Ramos (cell line): ENCODE data around the gene IQGAP2.
"Not testable (repeated sequence)": the region's sequence is repeated elsewhere in the genome, so short reads cannot be mapped to it uniquely, and the experiment has no call there.

ENCODE experiments used
- in situ Hi-C: fragments of 300-500 bp; cut with MboI; formaldehyde crosslinking; loops from one replicate; pipeline ENCODE4 v1.14.3; 2022; ENCODE audit warnings: low sequenced_read_pairs; ENCODE audit not compliant: unreplicated experiment

Gene IQGAP2

GRCh38 chr5:76413746-76414145 is 10.7 kb downstream of the IQGAP2 start:
- in situ Hi-C loops, result no loop called here

- in situ Hi-C loops, result no loop called here
Measured at GRCh38 chr5:76414788-76415187, 11.7 kb downstream of the IQGAP2 start.

GRCh38 chr5:76415855-76416254 is 12.8 kb downstream of the IQGAP2 start:
- in situ Hi-C loops, result no loop called here

GRCh38 chr5:76419597-76420298 is 16.7 kb downstream of the IQGAP2 start:
- in situ Hi-C loops, result no loop called here

- in situ Hi-C loops, result no loop called here
Measured at GRCh38 chr5:76422227-76422626, 19.1 kb downstream of the IQGAP2 start.

GRCh38 chr5:76422742-76423141 is 19.7 kb downstream of the IQGAP2 start:
- in situ Hi-C loops, result no loop called here

GRCh38 chr5:76425146-76425545 is 22.1 kb downstream of the IQGAP2 start:
- in situ Hi-C loops, result no loop called here

GRCh38 chr5:76425928-76426804 is 23.1 kb downstream of the IQGAP2 start:
- in situ Hi-C loops, result no loop called here

GRCh38 chr5:76427206-76428140 is 24.4 kb downstream of the IQGAP2 start:
- in situ Hi-C loops, result no loop called here

- in situ Hi-C loops, result not testable (repeated sequence)
Measured at GRCh38 chr5:76428550-76428949, 25.5 kb downstream of the IQGAP2 start.

- in situ Hi-C loops, result no loop called here
Measured at GRCh38 chr5:76433261-76433660, 30.2 kb downstream of the IQGAP2 start.

- in situ Hi-C loops, result not testable (repeated sequence)
Measured at GRCh38 chr5:76437507-76437906, 34.4 kb downstream of the IQGAP2 start.

GRCh38 chr5:76438025-76438424 is 34.9 kb downstream of the IQGAP2 start:
- in situ Hi-C loops, result no loop called here

- in situ Hi-C loops, result no loop called here
Measured at GRCh38 chr5:76439201-76439600, 36.1 kb downstream of the IQGAP2 start.

GRCh38 chr5:76439929-76440328 is 36.8 kb downstream of the IQGAP2 start:
- in situ Hi-C loops, result no loop called here

GRCh38 chr5:76441101-76441500 is 38.0 kb downstream of the IQGAP2 start:
- in situ Hi-C loops, result no loop called here

GRCh38 chr5:76441890-76442673 is 39.0 kb downstream of the IQGAP2 start:
- in situ Hi-C loops, result no loop called here

- in situ Hi-C loops, result no loop called here
Measured at GRCh38 chr5:76443066-76443800, 40.1 kb downstream of the IQGAP2 start.

- in situ Hi-C loops, result no loop called here
Measured at GRCh38 chr5:76445063-76445462, 42.0 kb downstream of the IQGAP2 start.
